ENCODE results near the gene IDS. TPM values are rescaled to one million over a fixed set of nuclear protein-coding genes. Genes with fewer than 3 reads are reported as not detected.
"Not testable (repeated sequence)": the region's sequence is repeated elsewhere in the genome, so short reads cannot be mapped to it uniquely, and the experiment has no call there.

IDS gene
- total RNA-seq (2012; rRNA removed) = 28.6 and 29.7 TPM in 2 replicates

GRCh38 chrX:149504915-149505651 is at the start of gene IDS:
Gene IDS, minus strand, starts transcription at chrX:149505306. Its CDS starts 169 bp downstream, at chrX:149505137.
- H3K36me3 ChIP-seq (ENCODE audit: insufficient read depth, low read length) = peaks cover 15% of the 10 kb centered on the region
- peak within 1 kb of the TSS; percentile 75 for H3K4me2 ChIP-seq (ENCODE audit: low read length)
- H3K4me1 ChIP-seq (ENCODE audit: control insufficient read depth, insufficient read depth, low read length) = peaks cover 8% of the 10 kb centered on the region
- H3K4me3 ChIP-seq (ENCODE audit: low read length) = peak within 1 kb of the TSS; percentile 82
- no peaks in the 10 kb centered on the region for H3K9me3 ChIP-seq (replicated peaks; ENCODE audit: low read length)
- peaks cover 3% of the 10 kb centered on the region for H3K27me3 ChIP-seq (ENCODE audit: control insufficient read depth, insufficient read depth, low read length)
- H3K9ac ChIP-seq (ENCODE audit: low read depth, low read length) = peak within 1 kb of the TSS; percentile 88

GRCh38 chrX:149551939-149552248 is 46.8 kb upstream of the IDS start:
- not testable (repeated sequence) for H3K27me3 ChIP-seq (ENCODE audit: control insufficient read depth, insufficient read depth, low read length); H3K4me2 ChIP-seq (ENCODE audit: low read length); H3K9ac ChIP-seq (ENCODE audit: low read depth, low read length); H3K36me3 ChIP-seq (ENCODE audit: insufficient read depth, low read length); H3K4me1 ChIP-seq (ENCODE audit: control insufficient read depth, insufficient read depth, low read length); H3K4me3 ChIP-seq (ENCODE audit: low read length); H3K9me3 ChIP-seq (replicated peaks; ENCODE audit: low read length)

DNA sequence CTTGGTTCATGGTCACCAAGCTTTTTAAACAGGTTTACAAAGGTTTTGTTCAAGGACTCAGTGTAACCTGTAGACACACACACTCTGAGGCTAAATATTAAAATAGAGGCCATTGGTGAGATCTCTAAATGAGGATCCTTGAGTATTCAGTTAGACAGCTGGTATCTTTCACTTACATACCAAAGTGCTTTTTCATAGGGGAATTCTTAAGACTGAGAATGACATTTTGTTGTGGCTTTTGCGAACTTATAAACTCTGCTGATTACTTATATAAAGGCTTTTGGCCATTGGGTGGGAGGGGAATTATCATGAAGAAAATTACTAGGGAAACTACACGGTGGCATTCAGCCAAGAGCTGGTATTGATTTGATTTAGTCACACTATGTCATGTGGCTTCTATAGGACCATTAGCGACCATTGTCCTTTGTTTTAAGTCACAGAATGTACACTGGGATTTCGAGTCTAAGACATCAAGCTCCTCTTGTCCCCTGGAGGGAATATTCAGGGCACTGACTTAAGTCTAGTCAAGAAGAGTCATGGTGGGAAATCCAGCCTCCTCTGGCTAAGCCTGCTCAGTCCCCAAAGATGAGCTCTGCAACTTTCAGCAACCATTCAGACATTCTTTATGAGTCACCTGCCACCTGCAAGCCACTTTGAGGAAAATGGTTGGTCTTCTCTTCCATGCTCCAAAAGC is 46.3 kb upstream of the IDS start:
- H3K27me3 ChIP-seq (ENCODE audit: control insufficient read depth, insufficient read depth, low read length); H3K4me2 ChIP-seq (ENCODE audit: low read length); H3K4me3 ChIP-seq (ENCODE audit: low read length); H3K4me1 ChIP-seq (ENCODE audit: control insufficient read depth, insufficient read depth, low read length); H3K36me3 ChIP-seq (ENCODE audit: insufficient read depth, low read length); H3K9ac ChIP-seq (ENCODE audit: low read depth, low read length); H3K9me3 ChIP-seq (replicated peaks; ENCODE audit: low read length): not testable (repeated sequence)

GRCh38 chrX:149550454-149550853 is 45.3 kb upstream of the IDS start:
- not testable (repeated sequence) for H3K27me3 ChIP-seq (ENCODE audit: control insufficient read depth, insufficient read depth, low read length); H3K36me3 ChIP-seq (ENCODE audit: insufficient read depth, low read length); H3K9ac ChIP-seq (ENCODE audit: low read depth, low read length); H3K4me2 ChIP-seq (ENCODE audit: low read length); H3K4me3 ChIP-seq (ENCODE audit: low read length); H3K9me3 ChIP-seq (replicated peaks; ENCODE audit: low read length); H3K4me1 ChIP-seq (ENCODE audit: control insufficient read depth, insufficient read depth, low read length)

GRCh38 chrX:149549701-149550100 is 44.6 kb upstream of the IDS start, which contains the start of gene HSFX3:
Gene HSFX3, minus strand, starts transcription at chrX:149549924. Its CDS starts 72 bp downstream, at chrX:149549852.
- H3K9me3 ChIP-seq (replicated peaks; ENCODE audit: low read length); H3K4me1 ChIP-seq (ENCODE audit: control insufficient read depth, insufficient read depth, low read length); H3K4me2 ChIP-seq (ENCODE audit: low read length); H3K9ac ChIP-seq (ENCODE audit: low read depth, low read length); H3K36me3 ChIP-seq (ENCODE audit: insufficient read depth, low read length); H3K27me3 ChIP-seq (ENCODE audit: control insufficient read depth, insufficient read depth, low read length); H3K4me3 ChIP-seq (ENCODE audit: low read length): not testable (repeated sequence)

DNA sequence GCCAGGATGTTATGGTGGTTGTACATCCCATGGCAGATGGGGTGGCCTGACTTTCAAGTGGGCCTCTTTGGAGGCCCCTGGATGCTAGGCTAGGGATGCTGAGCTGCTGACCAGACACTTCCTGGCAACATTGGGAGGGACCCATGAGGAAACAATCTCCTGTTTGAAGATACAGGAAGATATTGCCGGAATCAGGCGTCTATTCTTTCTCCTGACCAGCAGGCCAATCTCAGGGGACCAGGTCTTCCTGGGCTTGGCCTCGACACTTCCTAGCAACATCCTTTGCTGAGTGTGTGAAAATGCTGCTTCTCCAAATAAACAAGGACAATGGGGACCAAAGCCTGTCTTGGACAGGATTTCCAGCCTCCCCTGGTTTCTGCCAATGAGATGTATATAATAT is 42.7 kb upstream of the IDS start:
- not testable (repeated sequence) for H3K4me3 ChIP-seq (ENCODE audit: low read length); H3K4me2 ChIP-seq (ENCODE audit: low read length); H3K4me1 ChIP-seq (ENCODE audit: control insufficient read depth, insufficient read depth, low read length); H3K36me3 ChIP-seq (ENCODE audit: insufficient read depth, low read length); H3K9ac ChIP-seq (ENCODE audit: low read depth, low read length); H3K27me3 ChIP-seq (ENCODE audit: control insufficient read depth, insufficient read depth, low read length); H3K9me3 ChIP-seq (replicated peaks; ENCODE audit: low read length)

DNA sequence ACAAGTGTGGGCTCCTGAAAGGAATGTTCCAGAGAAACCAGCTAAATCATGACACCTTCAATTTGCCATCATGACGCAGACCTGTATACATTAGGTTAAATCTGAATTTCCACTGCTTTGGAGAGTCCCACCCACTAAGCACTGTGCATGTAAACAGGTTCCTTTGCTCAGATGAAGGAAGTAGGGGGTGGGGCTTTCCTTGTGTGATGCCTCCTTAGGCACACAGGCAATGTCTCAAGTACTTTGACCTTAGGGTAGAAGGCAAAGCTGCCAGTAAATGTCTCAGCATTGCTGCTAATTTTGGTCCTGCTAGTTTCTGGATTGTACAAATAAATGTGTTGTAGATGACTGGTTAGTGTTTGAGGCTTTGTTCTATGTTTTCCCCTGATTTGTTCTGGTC is 41.9 kb upstream of the IDS start:
- H3K4me2 ChIP-seq (ENCODE audit: low read length); H3K9ac ChIP-seq (ENCODE audit: low read depth, low read length); H3K9me3 ChIP-seq (replicated peaks; ENCODE audit: low read length); H3K4me3 ChIP-seq (ENCODE audit: low read length); H3K36me3 ChIP-seq (ENCODE audit: insufficient read depth, low read length); H3K4me1 ChIP-seq (ENCODE audit: control insufficient read depth, insufficient read depth, low read length); H3K27me3 ChIP-seq (ENCODE audit: control insufficient read depth, insufficient read depth, low read length): not testable (repeated sequence)

DNA sequence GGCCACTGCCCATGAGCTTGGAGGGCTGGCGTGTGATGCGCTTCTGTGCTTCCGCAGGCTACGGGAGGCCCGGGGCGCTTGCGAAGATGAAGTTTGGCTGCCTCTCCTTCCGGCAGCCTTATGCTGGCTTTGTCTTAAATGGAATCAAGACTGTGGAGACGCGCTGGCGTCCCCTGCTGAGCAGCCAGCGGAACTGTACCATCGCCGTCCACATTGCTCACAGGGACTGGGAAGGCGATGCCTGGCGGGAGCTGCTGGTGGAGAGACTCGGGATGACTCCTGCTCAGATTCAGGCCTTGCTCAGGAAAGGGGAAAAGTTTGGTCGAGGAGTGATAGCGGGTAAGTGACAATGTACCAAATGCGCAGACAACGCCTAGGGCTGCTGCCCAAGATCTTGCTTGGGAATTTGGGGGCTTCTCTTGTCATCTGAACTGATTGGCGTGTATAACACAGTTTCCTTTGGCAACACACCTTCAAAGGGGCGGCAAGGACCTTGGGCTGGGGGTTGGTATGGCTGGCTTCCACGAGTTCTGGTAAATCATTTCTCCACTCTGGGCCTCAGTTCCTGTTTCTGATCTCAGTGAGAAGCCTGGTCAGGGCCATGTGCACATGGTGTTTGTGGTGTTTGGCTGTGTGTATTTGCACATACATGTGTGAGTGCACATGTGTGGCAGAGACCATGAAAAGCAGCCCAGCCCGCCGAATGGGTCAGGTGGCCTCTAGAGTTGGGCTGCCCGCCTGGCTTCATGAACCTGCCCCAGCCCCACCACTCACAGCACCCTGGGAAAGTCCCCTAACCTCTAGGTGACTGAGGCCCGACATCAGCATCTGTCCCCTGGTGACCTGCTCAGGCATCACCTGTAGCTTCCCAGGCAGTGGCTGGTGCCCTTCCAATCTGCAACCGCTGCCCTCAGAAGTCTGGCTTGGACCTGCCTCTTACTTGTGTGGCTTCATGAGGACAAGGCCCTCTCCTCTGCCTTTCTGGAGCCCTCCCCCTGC is 40.7 kb upstream of the IDS start:
- not testable (repeated sequence) for H3K9ac ChIP-seq (ENCODE audit: low read depth, low read length)

DNA sequence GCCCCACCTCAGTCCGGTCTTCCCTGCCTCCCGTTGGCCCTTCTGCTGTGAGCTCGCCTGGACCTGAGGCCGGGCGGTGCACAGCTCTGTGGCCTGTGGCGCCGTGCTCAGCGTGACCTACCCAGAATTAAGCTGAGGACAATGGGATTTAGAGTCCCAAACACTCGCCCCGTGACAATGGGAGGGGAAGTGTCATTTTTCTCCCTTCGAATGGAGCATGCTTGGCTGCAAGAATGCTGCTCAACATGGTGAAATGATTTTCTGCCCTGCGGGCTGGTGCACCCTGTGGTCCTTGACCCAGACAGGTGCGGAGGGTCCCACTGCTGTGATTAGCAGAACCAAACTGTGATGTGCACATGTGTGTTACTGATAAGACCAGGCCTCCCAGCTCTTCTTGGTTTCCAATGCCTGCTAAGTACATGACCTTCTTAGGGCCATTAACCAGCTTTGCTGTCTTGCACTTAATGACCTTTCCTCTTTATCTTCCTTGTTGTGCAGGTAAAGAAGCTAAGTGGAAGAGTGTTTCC is 36.5 kb upstream of the IDS start:
- Histone ChIP-seq H3K4me1 (ENCODE audit: control insufficient read depth, insufficient read depth, low read length) (peaks cover 5% of the 10 kb centered on the region), H3K9me3 (replicated peaks; ENCODE audit: low read length) (no peaks in the 10 kb centered on the region), H3K9ac (ENCODE audit: low read depth, low read length) (peak overlapping the region; percentile 85), H3K36me3 (ENCODE audit: insufficient read depth, low read length) (no peaks in the 10 kb centered on the region), H3K4me2 (ENCODE audit: low read length) (peak overlapping the region; percentile 84), H3K4me3 (ENCODE audit: low read length) (peak overlapping the region; percentile 81), H3K27me3 (ENCODE audit: control insufficient read depth, insufficient read depth, low read length) (no peaks in the 10 kb centered on the region)

More for the DNA sequence above, 40.7 kb upstream of the IDS start:
- not testable (repeated sequence) for H3K27me3 ChIP-seq (ENCODE audit: control insufficient read depth, insufficient read depth, low read length); H3K4me1 ChIP-seq (ENCODE audit: control insufficient read depth, insufficient read depth, low read length); H3K36me3 ChIP-seq (ENCODE audit: insufficient read depth, low read length); H3K4me2 ChIP-seq (ENCODE audit: low read length); H3K4me3 ChIP-seq (ENCODE audit: low read length); H3K9me3 ChIP-seq (replicated peaks; ENCODE audit: low read length)

- Histone ChIP-seq H3K36me3 (ENCODE audit: insufficient read depth, low read length) (no peaks in the 10 kb centered on the region), H3K4me2 (ENCODE audit: low read length) (peak within 1 kb of the TSS; percentile 89), H3K9ac (ENCODE audit: low read depth, low read length) (peak within 1 kb of the TSS; percentile 85), H3K9me3 (replicated peaks; ENCODE audit: low read length) (no peaks in the 10 kb centered on the region), H3K4me3 (ENCODE audit: low read length) (peak within 1 kb of the TSS; percentile 81), H3K27me3 (ENCODE audit: control insufficient read depth, insufficient read depth, low read length) (no peaks in the 10 kb centered on the region), H3K4me1 (ENCODE audit: control insufficient read depth, insufficient read depth, low read length) (peaks cover 5% of the 10 kb centered on the region)
Measured at GRCh38 chrX:149540621-149541520, 35.8 kb upstream of the IDS start, which contains the start of gene EOLA1. Gene EOLA1, plus strand, starts transcription at chrX:149541012. Its CDS starts 4,619 bp downstream, at chrX:149545631.
